AG09319 (cell line): ENCODE results near the gene YAP1.
"Not testable (repeated sequence)": the region's sequence is repeated elsewhere in the genome, so short reads cannot be mapped to it uniquely, and the experiment has no call there.

Experiments used
- DNase-seq: peaks from one replicate; pipeline ENCODE4 v3.0.0-alpha.2; 2010; ENCODE audit warnings: low read depth; ENCODE audit errors: extremely low read depth
- CTCF ChIP-seq: IDR thresholded peaks from 2 replicates; pipeline ENCODE4 v1.5.1; 2011; ENCODE audit warnings: low read depth, mild to moderate bottlenecking, inconsistent platforms, low read length, moderate library complexity

The YAP1 gene

GRCh38 chr11:102199673-102200072 lies 89.4 kb downstream of the YAP1 start:
- TF ChIP-seq CTCF, result no peak
- DNase-seq, result no peak

GRCh38 chr11:102200325-102200724 lies 90.1 kb downstream of the YAP1 start:
- DNase-seq, result not testable (repeated sequence)

- no peak for DNase-seq
- no peak for TF ChIP-seq CTCF
These were observed 91.5 kb downstream of the YAP1 start for GRCh38 chr11:102201776-102202175.

- TF ChIP-seq CTCF, result no peak
These were observed 92.7 kb downstream of the YAP1 start for GRCh38 chr11:102202972-102203371.

GRCh38 chr11:102204174-102204573 lies 93.9 kb downstream of the YAP1 start:
- TF ChIP-seq CTCF, result no peak
- no peak for DNase-seq

More at GRCh38 chr11:102202972-102203371, 92.7 kb downstream of the YAP1 start:
- no peak for DNase-seq

GRCh38 chr11:102205805-102206204 lies 95.6 kb downstream of the YAP1 start:
- no peak for DNase-seq
- no peak for TF ChIP-seq CTCF

- TF ChIP-seq CTCF, result no peak
- DNase-seq, result no peak
These were observed 98.6 kb downstream of the YAP1 start for GRCh38 chr11:102208835-102209234.

GRCh38 chr11:102214623-102215022 lies 104.4 kb downstream of the YAP1 start:
- no peak for DNase-seq
- TF ChIP-seq CTCF, result no peak
